PC-3 (cell line): ENCODE measurements around the gene CA10.

Source experiments
- CTCF ChIP-seq: fragments of 300-600 bp; sonication (generic); conservative IDR thresholded peaks from 2 replicates; pipeline ENCODE4 v1.5.1; 2017; ENCODE audit warnings: antibody characterized with exemption, low read depth, mild to moderate bottlenecking, low read length
- EZH2 ChIP-seq: fragments of 300-600 bp; sonication (generic); IDR thresholded peaks from one replicate; pipeline ENCODE4 v1.6.1; 2017; ENCODE audit warnings: antibody characterized with exemption, mild to moderate bottlenecking, low read length; ENCODE audit not compliant: unreplicated experiment

- TF ChIP-seq CTCF, result no peak
- no peak for TF ChIP-seq EZH2
These were observed 15.0 kb downstream of the CA10 start for GRCh38 chr17:52143542-52143941.
